Spleen (tissue), 11 donors: ENCODE data around the gene GRIK3. TPM values are rescaled to one million over a fixed set of nuclear protein-coding genes. Genes with fewer than 3 reads are reported as not detected.

Experiments
- DNase-seq: peaks from one replicate; pipeline ENCODE4 v3.0.0-alpha.2; 2020
- H3K27ac ChIP-seq, 8 donors: fragments of 200-600 bp; sonication (generic) in 7 of 8; 1 replicate in 4 of 8; 2 replicates in 4 of 8; pipeline versions ENCODE4 v1.5.0 to v1.8.0; 2016 to 2021; ENCODE audit warnings: inconsistent platforms in 4 of 8, mild to moderate bottlenecking in 4 of 8, moderate library complexity in 1 of 8
- H3K27me3 ChIP-seq, 7 donors: fragments of 200-600 bp; sonication (generic) in 6 of 7; replicated peaks in 1 of 7; 1 replicate in 4 of 7; 2 replicates in 3 of 7; pipeline versions ENCODE4 v1.5.0 to v1.8.0; 2016 to 2021; ENCODE audit warnings: inconsistent platforms in 3 of 7, mild to moderate bottlenecking in 1 of 7
- H3K36me3 ChIP-seq, 6 donors: fragments of 200-600 bp; sonication (generic) in 5 of 6; 1 replicate in 4 of 6; 2 replicates in 2 of 6; pipeline versions ENCODE4 v1.5.0 to v1.8.0; 2016 to 2021; ENCODE audit warnings: inconsistent platforms in 2 of 6
- H3K4me1 ChIP-seq, 6 donors: fragments of 200-600 bp; sonication (generic) in 5 of 6; 1 replicate in 3 of 6; 2 replicates in 3 of 6; pipeline versions ENCODE4 v1.5.0 to v1.8.0; 2016 to 2021; ENCODE audit warnings: inconsistent platforms in 3 of 6
- H3K4me3 ChIP-seq, 8 donors: fragments of 200-600 bp; sonication (generic) in 7 of 8; 1 replicate in 4 of 8; 2 replicates in 4 of 8; pipeline versions ENCODE4 v1.5.0 to v1.8.0; 2016 to 2021; ENCODE audit warnings: inconsistent platforms in 4 of 8, mild to moderate bottlenecking in 4 of 8, moderate library complexity in 2 of 8
- H3K9me3 ChIP-seq, 8 donors: fragments of 200-600 bp; sonication (generic) in 7 of 8; 1 replicate in 4 of 8; 2 replicates in 4 of 8; pipeline versions ENCODE4 v1.5.0 to v1.8.0; 2016 to 2021; ENCODE audit warnings: inconsistent platforms in 4 of 8
- CTCF ChIP-seq, 11 experiments: fragments of 200-600 bp in 7 of 11; fragments of 450-650 bp in 4 of 11; sonication (generic) in 4 of 11; IDR thresholded peaks in 8 of 11; conservative IDR thresholded peaks in 3 of 11; 1 replicate in 7 of 11; 2 replicates in 4 of 11; pipeline versions ENCODE4 v1.4.0 to v1.8.0; 2016 to 2021; ENCODE audit warnings: antibody characterized with exemption in 11 of 11, inconsistent platforms in 4 of 11, mild to moderate bottlenecking in 1 of 11
- POLR2A ChIP-seq, 3 donors: fragments of 450-650 bp; IDR thresholded peaks; one replicate each; pipeline ENCODE4 v1.5.1; 2017; ENCODE audit warnings: antibody characterized with exemption in 3 of 3, mild to moderate bottlenecking in 1 of 3
- POLR2AphosphoS5 ChIP-seq, 3 donors: sonication (generic); formaldehyde crosslinking; IDR thresholded peaks; one replicate each; pipeline ENCODE4 v1.5.1; 2017; ENCODE audit warnings: antibody characterized with exemption in 3 of 3
- WGBS, 5 donors: extraction: QIAGEN DNeasy Blood & Tissue Kit in 3 of 5; methylation state at CpG; one replicate each; pipeline versions ENCODE4 v1.1.5 to v1.1.7; 2013 to 2018; 5-methylcytosine and 5-hydroxymethylcytosine counted together
- intact Hi-C: fragments of 100-400 bp; cut with DNase I; formaldehyde crosslinking; loops from one replicate; pipeline ENCODE4 v1.15.0; 2023; ENCODE audit warnings: low total_unique reads
- polyA plus RNA-seq, 3 donors: library from polyadenylated mRNA; stranded (reverse); fragments of 200-250 nt; gene quantifications; one replicate each; pipeline ENCODE4 v1.2.1, GENCODE V29; 2013
- total RNA-seq, 7 donors: library from RNA; depleted of rRNA in 3 of 7; stranded (reverse); fragments of >200 nt in 3 of 7; fragmentation: NEBNext Ultra II Directional in 4 of 7; extraction: Animal tissue kit (Norgen Biotek cat#: 25700) in 4 of 7; gene quantifications; one replicate each; pipeline versions ENCODE4 v1.1.0 to v1.2.1, GENCODE V29; 2016 to 2021
- donor health status: healthy with polysubstance abuse.
- donor health status: DM: no; HTN: no; CAD: no; lungs with moderate emphysema.
- donor health status: DM: no; HTN: no; CAD: no.
- donor health status: Bipolar disorder and iron deficiency.
- donor health status: healthy.
- donor health status: DM: no; HTN: no; CAD: no.
- donor health status: DM: yes; HTN: yes; CAD: no.

The GRIK3 gene
- total and polyA plus RNA-seq, 10 donors, result 0.09 to 0.74 (median 0.19) TPM

GRCh38 chr1:36963006-36963405 lies 71.3 kb downstream of the GRIK3 start:
- H3K27me3 ChIP-seq, result peaks cover 0 to 51% (median 0%) of the 10 kb centered on the region in 7 donors
- H3K27ac ChIP-seq, result no peak overlapping the region
- no peak overlapping the region for H3K4me3 ChIP-seq
- H3K4me1 ChIP-seq, result no peaks in the 10 kb centered on the region
- intact Hi-C loops, result no loop called here
- DNase-seq, result no peak
- 31 to 49% (median 41%) methylated on average over 11 of the region's 11 CpGs for WGBS, 5 donors
- H3K9me3 ChIP-seq, result no peaks in the 10 kb centered on the region
- H3K36me3 ChIP-seq, result no peaks in the 10 kb centered on the region
- no peak for TF ChIP-seq POLR2AphosphoS5 (IDR thresholded peaks at IDR 0.05)
- TF ChIP-seq POLR2A (IDR thresholded peaks at IDR 0.05), result no peak
- TF ChIP-seq CTCF (IDR thresholded peaks at IDR 0.05 in 8 of 11, conservative IDR thresholded peaks at IDR 0.05 in 3 of 11), result no peak

- DNase-seq, result no peak
- H3K4me1 ChIP-seq, result no peaks in the 10 kb centered on the region
- no peak overlapping the region for H3K27ac ChIP-seq
- no peaks in the 10 kb centered on the region for H3K36me3 ChIP-seq
- intact Hi-C loops, result no loop called here
- H3K27me3 ChIP-seq, result peaks cover 0 to 46% (median 0%) of the 10 kb centered on the region in 7 donors
- H3K9me3 ChIP-seq, result no peaks in the 10 kb centered on the region
- H3K4me3 ChIP-seq, result no peak overlapping the region
- TF ChIP-seq POLR2A (IDR thresholded peaks at IDR 0.05) (no peak), CTCF (IDR thresholded peaks at IDR 0.05 in 8 of 11, conservative IDR thresholded peaks at IDR 0.05 in 3 of 11) (no peak), POLR2AphosphoS5 (IDR thresholded peaks at IDR 0.05) (no peak)
- WGBS, 5 donors, result 51 to 66% (median 60%) methylated on average over 10 of the region's 10 CpGs
Observed at GRCh38 chr1:36961062-36961615, 73.2 kb downstream of the GRIK3 start.

- Histone ChIP-seq H3K27me3 (peaks cover 0 to 34% (median 0%) of the 10 kb centered on the region in 7 donors), H3K27ac (no peak overlapping the region), H3K9me3 (no peaks in the 10 kb centered on the region), H3K4me3 (no peak overlapping the region), H3K4me1 (no peaks in the 10 kb centered on the region), H3K36me3 (no peaks in the 10 kb centered on the region)
- TF ChIP-seq POLR2A (IDR thresholded peaks at IDR 0.05) (no peak), POLR2AphosphoS5 (IDR thresholded peaks at IDR 0.05) (no peak), CTCF (IDR thresholded peaks at IDR 0.05 in 8 of 11, conservative IDR thresholded peaks at IDR 0.05 in 3 of 11) (no peak)
- WGBS, 5 donors, result 65 to 78% (median 71%) methylated on average over 5 of the region's 5 CpGs
- intact Hi-C loops, result no loop called here
- DNase-seq, result no peak
Observed at GRCh38 chr1:36956570-36956969, 77.7 kb downstream of the GRIK3 start.

GRCh38 chr1:36955016-36955415 lies 79.3 kb downstream of the GRIK3 start:
- peaks cover 0 to 26% (median 0%) of the 10 kb centered on the region in 7 donors for H3K27me3 ChIP-seq
- no peaks in the 10 kb centered on the region for H3K4me1 ChIP-seq
- no peaks in the 10 kb centered on the region for H3K9me3 ChIP-seq
- intact Hi-C loops, result no loop called here
- 80 to 88% (median 82%) methylated on average over 1 to 7 of the region's 7 CpGs for WGBS, 5 donors
- no peaks in the 10 kb centered on the region for H3K36me3 ChIP-seq
- no peak overlapping the region for H3K27ac ChIP-seq
- TF ChIP-seq CTCF (IDR thresholded peaks at IDR 0.05 in 8 of 11, conservative IDR thresholded peaks at IDR 0.05 in 3 of 11), result no peak
- no peak for TF ChIP-seq POLR2A (IDR thresholded peaks at IDR 0.05)
- no peak for TF ChIP-seq POLR2AphosphoS5 (IDR thresholded peaks at IDR 0.05)
- H3K4me3 ChIP-seq, result no peak overlapping the region
- no peak for DNase-seq
